H1 (cell line): ENCODE measurements around the gene ATP2A3. TPM values are rescaled to one million over a fixed set of nuclear protein-coding genes. Genes with fewer than 3 reads are reported as not detected.

Experiments used
- ATF3 ChIP-seq: IDR thresholded peaks from 2 replicates; pipeline ENCODE4 v1.6.1; 2011; ENCODE audit warnings: low read depth, mild to moderate bottlenecking, low read length; ENCODE audit not compliant: insufficient read depth
- CEBPB ChIP-seq: IDR thresholded peaks from 2 replicates; pipeline ENCODE4 v1.6.1; 2012; ENCODE audit warnings: low read depth, low read length
- CREB1 ChIP-seq: IDR thresholded peaks from 2 replicates; pipeline ENCODE4 v1.6.1; 2012; ENCODE audit warnings: inconsistent platforms
- FOSL1 ChIP-seq: IDR thresholded peaks from 2 replicates; pipeline ENCODE4 v1.6.1; 2011; ENCODE audit warnings: mild to moderate bottlenecking, low read depth, low read length, moderate library complexity; ENCODE audit not compliant: insufficient read depth
- PHF8 ChIP-seq: fragments of 200-600 bp; sonication (generic); conservative IDR thresholded peaks from 2 replicates; pipeline ENCODE4 v1.7.1; 2012; ENCODE audit warnings: low read depth, mild to moderate bottlenecking, inconsistent platforms, low read length, moderate library complexity
- RFX5 ChIP-seq: IDR thresholded peaks from 2 replicates; pipeline ENCODE4 v1.6.1; 2011; ENCODE audit warnings: low read depth, low read length, improper control_type of control experiment, borderline replicate concordance
- SIRT6 ChIP-seq: IDR thresholded peaks from one replicate; pipeline ENCODE4 v1.7.1; 2012; ENCODE audit warnings: low read length, inconsistent platforms
- SUZ12 ChIP-seq: fragments of 200-600 bp; sonication (generic); IDR thresholded peaks from 2 replicates; pipeline ENCODE4 v1.6.1; 2012; ENCODE audit warnings: mild to moderate bottlenecking, inconsistent platforms, low read length, moderate library complexity, mixed read lengths
- TBP ChIP-seq: IDR thresholded peaks from 2 replicates; pipeline ENCODE4 v1.6.1; 2011; ENCODE audit warnings: low read depth, low read length, improper control_type of control experiment
- polyA plus RNA-seq, 7 experiments: library from polyadenylated mRNA; depleted of rRNA in 3 of 7; stranded (reverse) in 5 of 7; unstranded in 2 of 7; fragments of >200 nt in 5 of 7; fragments of 200-250 nt in 2 of 7; gene quantifications; 1 replicate in 5 of 7; 2 replicates in 1 of 7; 4 replicates in 1 of 7; pipeline versions ENCODE4 v1.2.1 to v1.2.3, GENCODE V29; 2011 to 2013; ENCODE audit warnings: missing spikeins in 2 of 7, mixed read lengths in 2 of 7
- total RNA-seq: library from RNA; stranded (reverse); fragmentation: NEBNext Ultra II Directional; extraction: Animal tissue kit (Norgen Biotek cat#: 25700); gene quantifications from 2 replicates; pipeline ENCODE4 v1.2.1, GENCODE V29; 2021

Gene ATP2A3
- total and polyA plus RNA-seq, 2 of the 8 experiments (the other 6 are each of a cell fraction or from before 2014, with no cell fraction given): 18.4 to 32.5 TPM

DNA sequence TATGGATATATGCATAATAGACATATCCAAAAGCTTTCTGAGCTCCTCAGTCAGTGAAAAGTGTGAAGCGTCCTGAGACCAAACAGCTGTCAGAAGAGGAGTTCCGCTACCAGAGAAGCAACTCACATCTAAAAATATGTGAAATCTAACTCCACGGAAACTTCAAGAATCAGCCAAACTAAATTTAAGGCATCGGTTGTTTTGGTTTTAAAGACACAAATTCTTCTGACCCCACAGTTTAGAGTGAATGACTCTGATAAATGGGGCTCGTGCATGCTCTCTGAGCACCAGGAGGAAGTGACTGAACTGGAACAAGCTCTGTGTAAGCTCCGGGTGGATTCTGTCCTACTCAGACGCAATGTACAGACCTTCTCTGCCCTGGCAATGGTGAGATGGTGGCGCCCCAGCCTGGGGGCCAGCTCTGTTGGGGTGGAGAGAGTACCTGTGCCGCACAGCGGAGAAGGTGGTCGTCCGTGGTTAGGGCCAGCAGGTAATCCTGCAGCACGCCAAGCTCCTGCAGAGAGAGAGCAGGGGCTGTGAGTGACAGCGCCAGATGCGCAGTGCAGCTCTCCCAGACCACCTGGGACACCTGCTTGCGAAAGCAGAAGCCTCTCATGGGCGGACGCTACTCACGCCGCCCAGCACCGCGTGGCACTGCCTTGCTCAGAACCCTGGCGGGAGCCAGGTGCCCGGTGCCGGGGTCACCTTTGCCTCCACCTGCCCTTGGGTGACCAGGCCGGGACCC is 44.4 kb upstream of the ATP2A3 start (continued):
- TF ChIP-seq FOSL1 (no peak), CEBPB (no peak), TBP (no peak), RFX5 (no peak), ATF3 (no peak), CREB1 (no peak), SIRT6 (no peak), SUZ12 (no peak), PHF8 (no peak)
